H9 (cell line): ENCODE data around the gene KRTAP5-6. TPM values are rescaled to one million over a fixed set of nuclear protein-coding genes. Genes with fewer than 3 reads are reported as not detected.
"Not testable (repeated sequence)": the region's sequence is repeated elsewhere in the genome, so short reads cannot be mapped to it uniquely, and the experiment has no call there.

Experiments used
- DNase-seq: peaks from one replicate; pipeline ENCODE4 v3.0.0-alpha.2; 2017
- H2AFZ ChIP-seq: one replicate; pipeline ENCODE4 v1.6.1; 2013; ENCODE audit warnings: mild to moderate bottlenecking, low read length, control low read depth, moderate library complexity
- H2AK5ac ChIP-seq: 2 replicates; pipeline ENCODE4 v1.6.1; 2013; ENCODE audit warnings: low read length, control low read depth, mixed read lengths; ENCODE audit not compliant: insufficient read length
- H2BK120ac ChIP-seq: one replicate; pipeline ENCODE4 v1.6.1; 2013; ENCODE audit warnings: low read depth, mild to moderate bottlenecking, low read length, control low read depth, inconsistent platforms; ENCODE audit not compliant: poor library complexity, severe bottlenecking
- H2BK12ac ChIP-seq: 2 replicates; pipeline ENCODE4 v1.6.1; 2013; ENCODE audit warnings: low read length, control low read depth, mixed read lengths, low read depth; ENCODE audit not compliant: insufficient read length
- H2BK15ac ChIP-seq: 2 replicates; pipeline ENCODE4 v1.6.1; 2013; ENCODE audit warnings: low read depth, low read length, control low read depth
- H2BK20ac ChIP-seq: one replicate; pipeline ENCODE4 v1.6.1; 2013; ENCODE audit warnings: low read depth, mild to moderate bottlenecking, low read length, control low read depth, inconsistent platforms; ENCODE audit not compliant: poor library complexity, severe bottlenecking
- H2BK5ac ChIP-seq: 2 replicates; pipeline ENCODE4 v1.6.1; 2013; ENCODE audit warnings: low read length, control low read depth, mixed read lengths; ENCODE audit not compliant: insufficient read length
- H3K14ac ChIP-seq: 2 replicates; pipeline ENCODE4 v1.6.1; 2013; ENCODE audit warnings: low read length, control low read depth; ENCODE audit not compliant: insufficient read depth
- H3K18ac ChIP-seq: 2 replicates; pipeline ENCODE4 v1.6.1; 2013; ENCODE audit warnings: low read depth, mild to moderate bottlenecking, mixed read lengths, low read length, control low read depth; ENCODE audit not compliant: insufficient read length
- H3K23ac ChIP-seq: 2 replicates; pipeline ENCODE4 v1.6.1; 2013; ENCODE audit warnings: low read length, control low read depth, mixed read lengths, low read depth; ENCODE audit not compliant: insufficient read length
- H3K23me2 ChIP-seq: 2 replicates; pipeline ENCODE4 v1.6.1; 2013; ENCODE audit warnings: low read depth, mild to moderate bottlenecking, mixed read lengths, low read length, control low read depth; ENCODE audit not compliant: insufficient read length, poor library complexity, severe bottlenecking
- H3K27ac ChIP-seq: 2 replicates; pipeline ENCODE4 v1.5.1; 2013; ENCODE audit warnings: low read length, control low read depth, mixed read lengths, low read depth; ENCODE audit not compliant: insufficient read length
- H3K27me3 ChIP-seq: 2 replicates; pipeline ENCODE4 v1.6.1; 2013; ENCODE audit warnings: low read length, control low read depth, inconsistent platforms; ENCODE audit not compliant: insufficient read depth
- H3K4ac ChIP-seq: 2 replicates; pipeline ENCODE4 v1.6.1; 2013; ENCODE audit warnings: low read depth, mild to moderate bottlenecking, control low read depth, inconsistent platforms, low read length, moderate library complexity
- H3K4me1 ChIP-seq: 2 replicates; pipeline ENCODE4 v1.6.1; 2013; ENCODE audit warnings: low read length, control low read depth, inconsistent platforms; ENCODE audit not compliant: insufficient read depth
- H3K4me2 ChIP-seq: 2 replicates; pipeline ENCODE4 v1.6.1; 2013; ENCODE audit warnings: low read length, control low read depth, mixed read lengths; ENCODE audit not compliant: insufficient read length, insufficient read depth
- H3K56ac ChIP-seq: 2 replicates; pipeline ENCODE4 v1.6.1; 2013; ENCODE audit warnings: low read depth, mild to moderate bottlenecking, mixed read lengths, low read length, control low read depth; ENCODE audit not compliant: insufficient read length
- H3K79me1 ChIP-seq: 2 replicates; pipeline ENCODE4 v1.6.1; 2013; ENCODE audit warnings: low read depth, mild to moderate bottlenecking, moderate library complexity, low read length, control low read depth, inconsistent platforms; ENCODE audit not compliant: insufficient read depth, poor library complexity, severe bottlenecking
- H3K79me2 ChIP-seq: 2 replicates; pipeline ENCODE4 v1.6.1; 2013; ENCODE audit warnings: low read length, control low read depth, inconsistent platforms; ENCODE audit not compliant: insufficient read depth
- H3K9ac ChIP-seq: 2 replicates; pipeline ENCODE4 v1.6.1; 2013; ENCODE audit warnings: low read length, control low read depth, mixed read lengths; ENCODE audit not compliant: insufficient read length; ENCODE audit errors: extremely low read depth
- H3K9me3 ChIP-seq: one replicate; pipeline ENCODE4 v1.6.1; 2013; ENCODE audit warnings: low read depth, low read length, inconsistent platforms; ENCODE audit not compliant: control insufficient read depth
- H3T11ph ChIP-seq: one replicate; pipeline ENCODE4 v1.6.1; 2013; ENCODE audit warnings: mild to moderate bottlenecking, low read length, control low read depth, inconsistent platforms
- H4K20me1 ChIP-seq: one replicate; pipeline ENCODE4 v1.6.1; 2013; ENCODE audit not compliant: control insufficient read depth, insufficient read length, insufficient read depth
- H4K5ac ChIP-seq: 2 replicates; pipeline ENCODE4 v1.6.1; 2013; ENCODE audit warnings: low read depth, mild to moderate bottlenecking, mixed read lengths, low read length, control low read depth; ENCODE audit not compliant: insufficient read length
- H4K8ac ChIP-seq: replicated peaks from 2 replicates; pipeline ENCODE4 v1.6.1; 2013; ENCODE audit warnings: low read length, control low read depth, mixed read lengths, low read depth; ENCODE audit not compliant: insufficient read length
- H4K91ac ChIP-seq: 2 replicates; pipeline ENCODE4 v1.6.1; 2013; ENCODE audit warnings: low read depth, mild to moderate bottlenecking, moderate library complexity, mixed read lengths, low read length, control low read depth; ENCODE audit not compliant: insufficient read length
- H3K27ac Mint-ChIP-seq, 3 experiments: 2 replicates in 2 of 3; 3 replicates in 1 of 3; pipeline ENCODE4 v1.8.0; 2020 to 2021; ENCODE audit warnings: mixed read lengths in 3 of 3, mild to moderate bottlenecking in 1 of 3, moderate library complexity in 1 of 3
- H3K27me3 Mint-ChIP-seq: 2 replicates; pipeline ENCODE4 v1.8.0; 2021; ENCODE audit warnings: low read depth, mild to moderate bottlenecking, moderate library complexity, mixed read lengths
- H3K36me3 Mint-ChIP-seq, 3 experiments: 2 replicates in 2 of 3; 3 replicates in 1 of 3; pipeline ENCODE4 v1.8.0; 2020 to 2021; ENCODE audit warnings: low read depth in 3 of 3, mixed read lengths in 3 of 3; ENCODE audit not compliant: insufficient read depth in 1 of 3
- H3K4me1 Mint-ChIP-seq, 2 experiments: 2 replicates each; pipeline ENCODE4 v1.8.0; 2020; ENCODE audit warnings: mixed read lengths in 2 of 2
- H3K4me3 Mint-ChIP-seq, 2 experiments: 2 replicates in 1 of 2; 3 replicates in 1 of 2; pipeline ENCODE4 v1.8.0; 2020 to 2021; ENCODE audit warnings: mild to moderate bottlenecking in 2 of 2, mixed read lengths in 2 of 2, moderate library complexity in 1 of 2
- H3K9me3 Mint-ChIP-seq, 2 experiments: 2 replicates in 1 of 2; 3 replicates in 1 of 2; pipeline ENCODE4 v1.8.0; 2020; ENCODE audit warnings: mild to moderate bottlenecking in 2 of 2, mixed read lengths in 2 of 2, moderate library complexity in 1 of 2
- WGBS: extraction: QIAGEN DNeasy Blood & Tissue Kit; methylation state at CpG from one replicate; pipeline ENCODE4 v1.1.7; 2013; ENCODE audit warnings: missing lambda C conversion rate, low lambda C conversion rate, mixed read lengths; ENCODE audit not compliant: insufficient read length; ENCODE audit errors: extremely low coverage; 5-methylcytosine and 5-hydroxymethylcytosine counted together
- total RNA-seq: library from RNA; stranded (reverse); gene quantifications from 2 replicates; pipeline ENCODE4 v1.2.1, GENCODE V29; 2021

Gene KRTAP5-6
- total RNA-seq, 1 experiment from 2014 or later: not detected

DNA sequence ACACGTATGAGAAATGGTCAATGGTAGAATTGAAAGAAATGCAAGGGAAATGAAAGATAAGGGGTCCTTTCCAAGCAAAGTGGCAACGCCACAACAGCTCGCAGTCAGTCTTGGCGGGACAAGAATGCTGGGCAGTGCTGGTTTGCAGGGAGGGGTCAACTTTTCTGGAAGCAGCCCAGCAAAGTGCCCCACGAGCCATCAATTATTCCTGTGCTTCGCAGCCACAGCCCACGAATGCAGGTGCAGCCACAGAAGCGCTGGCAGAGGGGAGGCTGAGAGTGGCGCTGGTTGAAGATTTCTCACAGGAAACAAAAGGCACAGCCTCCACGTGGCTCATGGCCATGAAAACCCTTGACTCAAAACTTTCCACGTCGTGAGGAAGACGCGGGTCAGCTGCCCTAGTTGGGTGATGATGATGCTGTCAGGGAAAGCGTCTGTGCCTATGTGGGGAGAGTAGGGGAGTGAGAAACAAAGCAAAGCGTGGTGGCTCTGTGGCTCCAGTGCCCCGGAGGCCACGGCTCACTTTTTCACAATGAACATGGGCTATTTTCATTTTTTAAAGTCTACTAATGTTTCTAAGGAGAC lies 34.2 kb upstream of the KRTAP5-6 start:
- not testable (repeated sequence) for H3K14ac ChIP-seq

More for the DNA sequence above, 34.2 kb upstream of the KRTAP5-6 start:
- not testable (repeated sequence) for H3K4me3 Mint-ChIP-seq, H2BK15ac ChIP-seq, H2BK5ac ChIP-seq, H3K23ac ChIP-seq, H3K18ac ChIP-seq, H2BK120ac ChIP-seq, H2AFZ ChIP-seq, H3K4ac ChIP-seq, H3K79me2 ChIP-seq, DNase-seq, H2BK12ac ChIP-seq, H4K8ac ChIP-seq, H3K4me1 ChIP-seq, H3T11ph ChIP-seq, H2BK20ac ChIP-seq, H2AK5ac ChIP-seq, H4K5ac ChIP-seq, H3K9me3 ChIP-seq, H3K36me3 Mint-ChIP-seq, H3K79me1 ChIP-seq, H3K27ac Mint-ChIP-seq, H3K56ac ChIP-seq, H4K20me1 ChIP-seq, H3K9ac ChIP-seq, H3K23me2 ChIP-seq, H3K27ac ChIP-seq, H3K4me1 Mint-ChIP-seq, H4K91ac ChIP-seq, H3K4me2 ChIP-seq, H3K27me3 ChIP-seq, H3K9me3 Mint-ChIP-seq
- no CpG with 5 or more reads among the region's 18 CpGs for WGBS
- peaks cover 30% of the 10 kb centered on the region for H3K27me3 Mint-ChIP-seq
